Fibroblast of the aortic adventitia (primary cell): ENCODE measurements around the gene SYT7. TPM values are rescaled to one million over a fixed set of nuclear protein-coding genes. Genes with fewer than 3 reads are reported as not detected.

Source experiments
- DNase-seq: peaks from one replicate; pipeline ENCODE4 v3.0.0-alpha.2; 2010; ENCODE audit warnings: low read depth
- H3K4me3 ChIP-seq: 2 replicates; pipeline ENCODE4 v1.5.1; 2011; ENCODE audit warnings: low read depth, mild to moderate bottlenecking, control low read depth, low read length, moderate library complexity
- CTCF ChIP-seq: IDR thresholded peaks from 2 replicates; pipeline ENCODE4 v1.5.1; 2011; ENCODE audit warnings: mild to moderate bottlenecking, low read length, control low read depth, inconsistent platforms; ENCODE audit not compliant: insufficient read depth
- total RNA-seq: library from RNA; depleted of rRNA; stranded (reverse); fragments of >200 nt; gene quantifications from 2 replicates; pipeline ENCODE4 v1.2.3, GENCODE V29; 2012; ENCODE audit warnings: low replicate concordance

The SYT7 gene
- total RNA-seq, 1 donor: 112 TPM

GRCh38 chr11:61534933-61535839 lies 45.7 kb downstream of the SYT7 start:
- TF ChIP-seq CTCF: no peak
- no peak for DNase-seq
- no peak overlapping the region for H3K4me3 ChIP-seq

GRCh38 chr11:61534025-61534932 lies 46.6 kb downstream of the SYT7 start:
- no peak for TF ChIP-seq CTCF
- DNase-seq: no peak
- no peak overlapping the region for H3K4me3 ChIP-seq

- DNase-seq: no peak
- no peak for TF ChIP-seq CTCF
- H3K4me3 ChIP-seq: no peak overlapping the region
Observed at GRCh38 chr11:61533401-61533800, 47.5 kb downstream of the SYT7 start.

- no peak for TF ChIP-seq CTCF
- no peak for DNase-seq
- no peak overlapping the region for H3K4me3 ChIP-seq
Observed at GRCh38 chr11:61533039-61533375, 47.9 kb downstream of the SYT7 start.

- DNase-seq: peak; percentile 23
- peak; percentile 92 for TF ChIP-seq CTCF
Observed at GRCh38 chr11:61532134-61533038, 48.5 kb downstream of the SYT7 start.

GRCh38 chr11:61531044-61531443 lies 49.8 kb downstream of the SYT7 start:
- H3K4me3 ChIP-seq: no peak overlapping the region
- DNase-seq: no peak
- TF ChIP-seq CTCF: no peak

More at GRCh38 chr11:61532134-61533038, 48.5 kb downstream of the SYT7 start:
- H3K4me3 ChIP-seq: no peak overlapping the region
